NCI-H1436 treated with DMSO at 0.1 percent for 48 hours (cell line): ENCODE results near the gene CRYL1.

Experiments used
- DNase-seq: peaks from one replicate; lab custom pipeline; 2025; lab: John Stamatoyannopoulos, UW

Gene CRYL1, protein sequence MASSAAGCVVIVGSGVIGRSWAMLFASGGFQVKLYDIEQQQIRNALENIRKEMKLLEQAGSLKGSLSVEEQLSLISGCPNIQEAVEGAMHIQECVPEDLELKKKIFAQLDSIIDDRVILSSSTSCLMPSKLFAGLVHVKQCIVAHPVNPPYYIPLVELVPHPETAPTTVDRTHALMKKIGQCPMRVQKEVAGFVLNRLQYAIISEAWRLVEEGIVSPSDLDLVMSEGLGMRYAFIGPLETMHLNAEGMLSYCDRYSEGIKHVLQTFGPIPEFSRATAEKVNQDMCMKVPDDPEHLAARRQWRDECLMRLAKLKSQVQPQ

DNA sequence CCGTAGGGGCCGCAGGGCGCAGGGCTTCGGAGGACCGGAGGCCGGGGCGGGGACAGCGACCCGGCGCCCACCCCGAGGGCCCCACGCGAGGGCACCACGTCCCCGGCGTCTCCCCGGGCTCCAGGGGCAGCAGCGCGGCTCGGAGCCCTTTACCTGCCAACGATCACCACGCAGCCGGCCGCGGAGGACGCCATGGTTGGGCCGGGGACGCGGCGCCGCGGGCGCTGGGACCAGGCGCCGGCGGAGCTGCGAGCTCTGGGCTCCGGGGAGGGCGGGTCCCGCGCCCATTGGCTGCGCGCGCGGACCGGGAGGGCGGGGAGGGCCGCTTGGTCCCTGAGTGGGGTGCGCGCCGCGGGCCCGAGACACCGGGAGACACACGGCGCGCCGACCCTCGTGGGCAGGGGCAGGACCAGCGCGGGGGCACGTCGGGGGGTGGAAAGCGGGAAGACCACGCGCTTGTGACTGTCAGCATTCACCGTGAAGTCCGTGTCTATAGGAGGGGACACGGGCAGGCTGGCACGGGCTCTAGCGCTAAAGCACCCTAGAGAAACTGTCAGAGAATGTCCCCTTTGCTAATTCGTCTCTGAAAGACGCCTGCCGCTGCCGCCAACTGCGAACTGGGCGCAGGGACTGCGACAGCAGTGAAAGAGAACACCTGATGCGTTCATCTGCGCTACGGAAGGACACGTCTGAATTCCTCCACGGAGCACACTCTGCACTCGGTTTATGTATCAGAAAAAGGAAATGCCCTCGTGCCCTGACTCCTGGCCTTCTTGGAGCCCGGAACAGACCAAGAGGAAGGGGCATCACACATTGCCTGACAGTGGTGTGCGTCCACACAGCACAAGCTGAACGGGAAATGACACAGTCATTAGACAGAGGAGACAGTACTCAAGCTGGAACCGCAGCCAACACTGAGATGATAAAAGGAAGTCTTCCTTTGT lies at the start of gene CRYL1:
Gene CRYL1 (minus strand): TSS at position 257 of the 944 bp plus-strand sequence. CDS start 63 bp downstream, at position 194.
- DNase-seq = no peak

DNA sequence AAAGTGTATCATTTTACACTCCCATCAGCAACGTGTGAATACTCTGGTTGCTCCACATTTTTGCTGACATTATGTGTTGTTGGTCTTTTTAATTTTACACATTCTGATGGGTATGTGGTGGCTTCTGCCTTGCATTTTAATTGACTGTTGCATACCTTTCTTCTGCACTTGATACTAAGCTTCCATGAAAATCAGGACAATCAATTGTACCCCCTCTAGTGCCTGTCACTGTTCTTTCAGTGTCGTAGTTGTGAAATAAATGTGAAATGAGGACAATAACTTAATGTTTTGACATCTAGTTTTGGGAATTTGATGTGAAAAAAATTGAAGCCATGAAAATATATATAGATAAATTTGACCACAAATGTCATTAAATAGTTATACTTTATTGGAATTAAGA lies 48.0 kb upstream of the CRYL1 start:
- DNase-seq = no peak

DNA sequence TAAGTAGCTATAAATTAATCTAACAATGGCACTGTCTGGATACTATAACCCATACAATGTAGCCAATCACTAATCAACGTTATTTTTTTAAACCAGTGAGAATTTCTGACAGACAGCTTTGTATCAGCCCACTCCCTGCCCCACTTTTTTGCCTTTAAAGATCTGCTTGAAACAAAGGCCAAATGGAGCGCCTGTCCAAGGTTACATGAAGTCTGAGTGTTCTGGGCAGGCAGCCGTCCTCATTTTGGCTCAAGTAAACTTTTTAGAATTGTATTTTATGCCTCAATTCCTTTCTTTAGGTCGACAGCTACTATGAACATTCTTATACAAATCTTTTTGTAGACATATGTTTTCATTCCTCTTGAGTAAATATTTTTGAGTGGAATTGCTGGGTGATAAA lies 47.5 kb upstream of the CRYL1 start:
- no peak for DNase-seq

DNA sequence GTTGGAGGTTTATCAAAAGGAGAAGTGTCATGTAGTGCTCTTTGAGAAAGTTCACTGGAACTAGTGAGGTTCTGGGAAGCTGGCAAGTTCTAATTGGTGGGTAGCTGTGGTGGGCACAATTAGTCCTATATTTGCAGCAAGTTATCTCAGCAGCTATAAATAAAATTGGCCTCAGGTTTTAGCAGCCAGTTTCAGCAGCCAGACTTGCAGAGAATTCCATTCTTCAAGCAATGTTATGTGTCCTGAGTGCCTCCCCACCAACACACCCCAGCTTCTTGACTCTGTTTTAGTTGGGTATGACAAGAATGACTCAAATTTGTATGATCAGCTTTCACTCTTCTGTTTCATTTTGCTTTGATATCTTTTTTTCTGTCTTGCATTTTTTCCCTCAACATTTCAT lies 46.0 kb upstream of the CRYL1 start:
- DNase-seq = no peak

DNA sequence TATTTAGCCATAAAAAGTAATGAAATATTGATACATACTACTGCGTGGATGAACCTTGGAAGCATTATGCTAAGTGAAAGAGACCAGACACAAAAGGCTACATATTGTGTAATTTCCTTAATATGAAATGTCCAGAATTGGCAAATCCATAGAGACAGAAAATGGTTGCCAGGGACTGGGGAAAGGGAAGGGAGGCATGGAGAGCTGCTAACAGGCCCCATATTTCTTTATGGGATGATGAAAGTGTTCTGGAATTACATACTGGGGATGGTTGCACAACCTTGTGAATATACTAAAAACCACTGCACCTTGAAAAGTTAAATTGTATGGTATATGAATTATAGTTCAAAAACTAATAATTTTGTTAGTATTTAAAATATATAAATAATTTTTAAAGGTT lies 44.9 kb upstream of the CRYL1 start:
- no peak for DNase-seq

DNA sequence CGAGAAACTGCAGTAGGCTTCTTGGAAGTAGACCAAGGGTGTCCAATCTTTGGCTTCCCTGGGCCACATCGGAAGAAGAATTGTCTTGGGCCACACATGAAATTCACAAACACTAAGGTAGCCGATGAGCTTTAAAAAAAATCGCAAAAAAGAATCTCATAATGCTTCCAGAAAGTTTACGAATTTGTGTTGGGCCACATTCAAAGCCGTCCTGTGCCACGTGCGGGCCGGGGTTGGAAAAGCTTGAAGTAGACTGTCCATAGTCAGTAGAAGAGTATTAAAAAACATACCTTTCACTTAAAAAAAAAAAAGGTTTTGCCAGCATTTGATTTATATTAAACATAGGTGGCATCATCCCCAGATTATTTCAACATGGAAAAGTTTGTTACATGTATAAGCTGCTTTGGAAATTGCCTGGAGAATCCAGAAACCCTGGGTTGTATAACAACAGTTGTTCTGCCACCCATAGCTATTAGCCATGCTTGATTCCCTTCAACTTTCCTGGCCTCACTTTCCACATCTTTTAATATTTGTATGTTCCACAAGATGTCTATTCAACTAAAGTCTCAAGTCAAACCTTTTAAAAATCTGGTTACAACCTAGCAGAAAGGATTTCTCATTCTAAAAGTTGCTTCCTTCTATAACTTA lies 42.3 kb upstream of the CRYL1 start:
- no peak for DNase-seq

DNA sequence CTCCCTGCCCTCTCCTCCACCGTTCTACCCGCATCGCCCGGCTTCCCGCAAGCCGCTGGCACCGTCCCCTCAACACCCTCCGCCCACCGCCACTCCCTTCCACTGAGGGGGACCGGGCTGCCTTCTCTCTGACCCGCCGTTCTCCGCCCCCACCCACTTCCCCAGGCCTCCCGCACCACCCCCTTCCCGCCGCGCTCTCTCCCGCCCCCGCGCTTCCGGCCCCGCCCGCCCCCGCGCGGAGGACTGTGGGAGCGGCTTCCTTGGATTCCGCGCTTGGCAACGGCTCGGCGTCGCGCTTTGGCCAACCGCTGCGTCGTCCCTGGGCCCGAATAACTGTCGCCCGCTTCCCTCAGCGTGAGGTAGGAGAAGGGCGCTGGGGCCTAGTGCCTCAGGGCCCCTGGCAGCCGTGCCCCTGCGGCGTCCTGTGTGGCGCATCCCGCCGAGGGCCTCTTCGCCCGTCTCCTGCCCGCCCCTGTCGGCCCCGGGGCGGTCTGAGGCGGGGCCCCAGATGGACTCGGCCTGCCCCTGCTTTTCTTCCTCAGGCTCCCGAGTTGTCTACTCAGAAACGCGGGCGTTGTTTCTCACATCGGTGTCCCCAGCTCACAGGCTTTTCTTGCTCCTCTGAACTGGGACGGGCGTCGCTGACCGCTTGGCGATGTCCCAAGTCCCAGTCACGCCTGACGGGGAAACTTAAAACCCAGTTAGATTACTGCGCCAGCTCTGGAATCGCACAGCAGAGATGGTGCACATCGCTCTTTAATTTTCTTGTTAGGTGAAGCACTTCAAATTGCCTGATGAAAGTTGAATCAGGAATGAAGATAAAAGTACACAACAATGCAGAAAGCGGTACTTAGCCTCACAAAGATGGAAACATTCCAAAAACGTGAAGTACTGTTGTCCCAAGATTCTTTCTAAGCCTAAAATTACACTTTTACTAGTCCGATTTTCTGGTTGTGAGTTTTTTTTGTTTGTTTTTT lies 41.5 kb upstream of the CRYL1 start, which contains the start of gene IFT88:
Gene IFT88 (plus strand): TSS at position 260 of the 977 bp plus-strand sequence. CDS start 7,229 bp downstream, outside the sequence.
- no peak for DNase-seq

DNA sequence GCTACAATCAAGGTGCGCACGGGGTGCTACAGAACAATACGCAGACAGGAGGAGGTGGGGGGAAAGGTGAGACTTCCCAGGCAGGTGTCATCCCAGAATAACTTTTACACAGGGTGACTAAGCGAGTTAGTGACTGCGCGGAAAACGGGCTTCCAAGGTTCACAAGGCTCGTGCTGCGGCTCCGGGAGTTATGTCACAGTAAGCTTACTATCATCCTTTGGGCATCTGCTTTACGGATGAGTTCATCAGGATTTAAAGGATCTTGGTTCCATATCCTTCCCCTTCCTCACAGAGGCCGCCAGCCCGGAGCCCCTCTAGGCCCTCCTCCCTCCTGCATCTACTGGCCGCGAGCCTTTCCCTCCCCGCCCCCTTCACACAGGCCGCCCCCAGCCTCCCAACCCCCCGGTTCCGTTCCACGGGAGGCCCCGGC lies 40.8 kb upstream of the CRYL1 start:
- DNase-seq = no peak

DNA sequence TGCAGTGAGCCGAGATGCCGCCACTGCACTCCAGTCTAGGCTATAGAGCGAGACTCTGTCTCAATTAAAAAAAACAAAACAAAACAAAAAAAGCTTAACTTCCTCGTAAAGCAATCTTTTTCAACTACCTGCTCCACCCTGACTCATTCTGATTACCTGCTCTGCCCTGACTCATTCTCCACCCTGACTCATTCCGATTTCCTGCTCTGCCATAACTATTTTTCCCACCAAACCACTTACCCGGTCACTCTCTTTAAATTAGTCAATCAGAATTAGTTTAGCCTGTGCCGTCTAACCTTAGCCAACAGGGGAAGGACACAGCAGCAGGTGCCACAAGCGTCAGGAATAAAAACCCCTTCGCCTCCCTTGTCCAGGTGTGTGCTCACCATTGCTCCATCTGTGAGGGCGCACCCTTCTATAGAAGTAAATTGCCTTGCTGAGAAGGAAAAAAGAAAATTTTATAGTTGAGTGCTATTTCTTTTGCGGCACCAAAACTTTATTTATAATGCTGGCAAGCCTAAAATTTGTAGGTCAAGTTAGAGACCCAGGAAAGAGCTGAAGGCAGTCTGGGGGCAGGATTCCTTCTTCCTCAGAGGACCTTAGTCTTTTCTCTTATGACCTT lies 39.6 kb upstream of the CRYL1 start:
- no peak for DNase-seq

DNA sequence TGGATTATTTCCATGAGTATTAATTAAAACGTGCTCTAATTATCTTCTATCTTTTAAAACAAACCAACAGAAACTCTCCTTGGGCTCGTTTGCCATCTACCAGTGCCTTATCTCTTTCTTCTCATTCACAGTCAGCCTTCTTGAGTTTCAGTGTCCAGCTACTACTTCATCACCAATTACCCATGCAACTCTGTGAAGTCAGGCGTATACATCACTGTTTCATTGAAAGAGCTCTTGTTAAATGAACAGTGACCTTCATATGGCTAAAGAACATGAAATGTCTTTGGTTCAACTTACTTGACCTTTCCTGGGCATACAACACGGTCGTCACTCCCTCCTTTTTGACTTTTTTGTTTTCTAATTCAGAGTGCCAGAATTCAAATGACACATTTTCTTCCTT lies 36.1 kb upstream of the CRYL1 start:
- no peak for DNase-seq

DNA sequence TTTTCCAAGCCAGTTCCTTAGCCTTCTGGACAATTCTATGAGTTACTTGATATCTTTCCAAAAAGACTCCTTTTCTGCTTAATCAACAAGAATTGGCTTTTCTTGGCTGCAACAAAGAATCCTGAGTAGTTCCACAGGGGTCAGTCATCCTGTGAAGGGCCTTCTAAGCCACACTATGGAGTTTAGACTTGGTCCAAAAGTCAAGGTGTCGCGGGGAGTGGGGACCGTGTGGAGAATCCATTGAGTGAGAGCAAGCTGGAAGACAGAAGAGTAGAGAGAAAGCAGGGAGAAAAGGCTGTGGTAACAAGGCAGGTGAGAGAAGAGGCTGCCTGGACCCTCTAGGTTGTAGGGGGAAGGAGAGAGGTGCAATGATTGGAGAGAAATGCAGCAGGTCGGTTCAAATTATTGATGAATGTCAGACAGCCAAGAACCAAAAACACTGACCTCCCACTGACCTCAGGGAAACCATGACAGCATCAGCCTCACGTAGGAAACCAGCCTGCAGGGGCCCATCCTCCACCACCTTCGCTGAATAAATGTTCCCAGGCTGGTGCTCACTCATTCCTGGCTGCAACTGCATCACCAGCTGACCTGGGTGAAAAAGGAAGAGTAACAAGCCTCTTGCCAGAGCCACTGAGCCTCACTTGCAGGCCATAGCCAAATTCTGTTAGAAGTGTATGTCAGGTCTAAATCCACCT lies 34.2 kb upstream of the CRYL1 start:
- no peak for DNase-seq

DNA sequence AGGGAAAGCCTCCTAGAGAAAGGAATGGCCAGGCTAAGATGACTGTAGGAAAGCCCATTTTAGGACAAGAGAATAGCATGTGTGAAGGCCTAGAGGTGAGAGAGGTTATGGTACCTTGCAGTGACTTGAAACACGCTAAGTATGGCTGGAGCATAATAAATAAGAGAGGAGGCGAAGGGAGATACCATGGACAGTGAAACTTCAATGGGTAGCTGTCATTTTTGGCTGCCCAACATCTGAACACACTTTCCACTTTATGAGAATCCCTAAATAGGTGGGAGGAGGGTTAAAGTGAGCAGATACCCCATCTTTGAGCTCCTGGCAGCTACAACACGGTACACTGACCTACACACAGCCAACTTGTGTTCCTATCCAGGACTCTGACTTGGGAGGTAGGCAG lies 33.3 kb upstream of the CRYL1 start:
- DNase-seq = no peak

DNA sequence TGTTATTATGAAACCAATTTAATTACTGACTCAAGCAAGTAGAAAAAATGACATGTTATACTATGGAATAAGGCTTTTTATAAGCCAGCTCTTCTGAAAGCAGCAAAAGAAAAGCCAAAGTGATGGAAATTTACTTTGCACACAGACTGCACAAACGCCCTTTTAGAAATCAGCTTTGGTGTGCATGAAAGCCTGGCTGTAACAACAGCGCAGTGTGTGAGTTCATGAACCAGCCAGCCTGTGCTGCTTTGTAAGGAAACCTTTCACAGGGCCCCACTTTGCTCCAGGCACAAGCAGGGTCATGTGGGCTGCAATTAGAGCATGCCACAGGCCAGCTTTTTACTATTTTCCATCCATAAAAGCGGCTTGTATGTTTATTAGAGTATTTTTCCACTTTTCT lies 27.7 kb upstream of the CRYL1 start:
- no peak for DNase-seq

DNA sequence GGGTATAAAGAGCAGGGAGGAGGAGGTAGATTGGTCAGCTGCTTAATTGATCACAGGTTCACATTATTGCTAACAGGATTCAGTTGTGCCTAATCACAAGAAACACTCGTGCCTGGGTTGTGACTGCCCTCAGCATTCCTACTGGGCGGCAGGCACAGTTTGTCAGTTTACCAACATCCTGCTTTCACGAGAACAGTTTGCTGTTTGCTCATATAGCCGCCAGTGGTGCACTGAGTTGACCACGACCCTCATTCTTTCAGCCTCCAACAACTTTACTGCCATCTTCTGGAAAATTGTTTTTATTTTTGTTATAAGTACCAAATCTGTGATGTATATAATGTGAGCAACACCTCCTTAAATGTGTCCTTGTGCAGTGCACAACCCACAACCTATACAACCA lies 25.1 kb upstream of the CRYL1 start:
- DNase-seq = no peak

DNA sequence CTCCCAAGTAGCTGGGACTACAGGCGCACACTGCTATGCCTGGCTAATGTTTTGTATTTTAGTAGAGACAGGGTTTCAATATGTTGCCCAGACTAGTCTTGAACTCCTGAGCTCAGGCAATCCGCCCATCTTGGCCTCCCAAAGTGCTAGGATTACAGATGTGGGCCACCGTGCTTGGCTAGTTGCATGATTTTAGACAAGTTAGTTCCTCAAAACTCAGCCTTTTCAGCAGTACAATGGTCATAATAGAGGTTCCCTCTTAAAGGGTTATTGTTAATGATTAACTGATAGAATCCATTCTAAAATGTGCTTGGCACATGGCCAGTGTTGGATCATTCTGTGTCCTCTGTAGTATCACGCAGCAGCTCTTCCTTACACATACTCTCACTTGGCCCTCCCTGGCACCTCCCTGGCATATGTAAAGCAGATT lies 21.8 kb upstream of the CRYL1 start:
- DNase-seq = no peak

DNA sequence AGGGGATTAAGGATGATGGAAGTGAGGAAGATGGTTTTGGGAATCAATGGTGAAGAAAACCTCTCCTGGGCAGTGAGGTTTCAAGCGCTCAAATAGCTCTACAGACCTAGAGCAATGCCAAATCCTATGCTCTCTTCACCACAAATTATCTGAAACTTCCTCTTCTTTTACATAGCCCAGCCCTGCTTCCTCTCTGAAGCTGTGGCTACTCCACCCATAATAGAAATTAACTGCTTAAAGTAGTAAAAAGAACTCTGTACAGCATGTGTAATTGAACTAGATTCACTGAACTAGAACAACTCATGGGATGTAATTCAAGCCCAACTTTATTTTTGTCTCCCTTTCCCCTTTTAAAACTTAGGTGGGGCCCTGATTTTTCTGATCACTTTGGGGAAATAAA lies 20.9 kb upstream of the CRYL1 start:
- no peak for DNase-seq

DNA sequence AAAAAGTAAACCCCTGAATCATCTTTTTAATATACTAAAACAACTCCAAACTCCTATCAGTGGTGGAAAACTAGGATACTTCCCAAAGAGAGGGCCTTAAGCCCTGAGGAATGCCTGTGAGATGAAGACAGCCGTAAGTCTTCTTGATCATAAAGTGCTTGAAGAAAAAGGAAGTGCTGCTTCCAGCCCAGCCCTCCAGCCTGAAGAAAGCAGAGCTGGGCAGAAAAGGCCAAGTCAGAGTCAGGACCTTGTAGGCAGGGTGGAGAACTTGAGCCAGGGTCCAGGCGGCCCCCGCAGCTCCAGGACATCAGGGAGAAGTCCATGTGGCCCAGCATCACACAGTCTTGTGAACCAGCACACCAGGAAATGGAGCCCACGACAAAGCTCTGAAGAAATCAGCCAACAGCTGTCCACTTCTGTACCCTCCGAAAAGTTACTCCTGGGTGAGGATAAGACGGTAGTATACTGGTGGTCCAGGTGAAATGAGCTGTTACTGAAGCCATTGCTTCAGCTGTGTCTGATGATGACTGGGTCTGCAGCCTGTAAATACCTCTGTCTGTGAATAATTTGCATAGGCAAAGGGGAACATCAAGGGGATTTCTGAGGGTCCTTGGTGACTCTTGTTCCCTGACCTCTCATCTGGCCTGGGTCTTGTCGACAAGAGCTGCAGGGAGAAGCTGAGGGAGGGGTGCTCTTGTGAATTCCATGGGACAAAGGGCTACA lies 18.7 kb upstream of the CRYL1 start:
- DNase-seq = no peak

DNA sequence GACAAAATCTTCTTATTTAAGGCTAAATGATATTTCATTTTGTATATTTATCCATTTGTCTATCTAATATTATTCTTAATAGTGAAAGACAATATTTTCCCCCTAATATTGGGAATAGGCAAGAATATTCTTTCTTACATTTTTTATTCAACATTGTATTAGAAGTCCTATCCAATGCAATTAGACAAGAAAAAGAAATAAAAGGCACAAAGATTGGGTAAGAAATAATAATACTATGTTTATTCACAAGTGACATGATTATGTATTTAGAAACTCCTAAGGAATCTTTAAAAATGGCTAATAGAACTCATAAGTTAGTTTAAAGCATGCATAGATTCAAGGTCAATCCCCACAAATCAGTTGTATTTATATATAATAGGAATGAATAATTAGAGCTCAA lies 11.3 kb upstream of the CRYL1 start:
- DNase-seq = no peak

DNA sequence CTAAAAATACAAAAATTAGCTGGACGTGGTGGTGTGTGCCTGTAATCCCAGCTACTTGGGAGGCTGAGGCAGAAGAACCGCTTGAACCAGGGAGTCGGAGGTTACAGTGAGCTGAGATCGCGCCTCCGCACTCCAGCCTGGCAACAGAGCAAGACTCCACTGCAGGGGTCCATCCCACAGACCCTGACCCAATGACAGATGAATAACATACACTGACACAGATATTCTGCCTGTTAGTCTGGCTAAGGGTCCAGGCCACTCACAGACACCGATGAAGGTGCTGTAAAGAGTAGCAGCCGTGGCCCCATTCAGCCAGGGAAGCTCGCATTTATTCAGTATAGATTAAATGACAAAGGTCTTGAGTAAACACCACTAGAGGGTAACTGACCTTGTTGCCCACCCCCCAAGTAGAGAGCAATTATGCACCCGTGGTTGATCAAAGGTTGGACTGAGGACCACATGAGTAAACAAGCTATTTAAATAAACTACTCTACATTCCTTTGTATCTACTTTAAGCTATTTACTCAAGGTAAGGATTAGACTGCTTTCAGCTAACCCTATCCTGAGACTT lies 8.5 kb upstream of the CRYL1 start:
- no peak for DNase-seq
